Measurements from ENCODE around the gene PGA5. TPM values are rescaled to one million over a fixed set of nuclear protein-coding genes. Genes with fewer than 3 reads are reported as not detected.
"Not testable (repeated sequence)": the region's sequence is repeated elsewhere in the genome, so short reads cannot be mapped to it uniquely, and the experiment has no call there.

PGA5 gene
- not detected for total RNA-seq
- not detected for total RNA-seq (2013)

DNA sequence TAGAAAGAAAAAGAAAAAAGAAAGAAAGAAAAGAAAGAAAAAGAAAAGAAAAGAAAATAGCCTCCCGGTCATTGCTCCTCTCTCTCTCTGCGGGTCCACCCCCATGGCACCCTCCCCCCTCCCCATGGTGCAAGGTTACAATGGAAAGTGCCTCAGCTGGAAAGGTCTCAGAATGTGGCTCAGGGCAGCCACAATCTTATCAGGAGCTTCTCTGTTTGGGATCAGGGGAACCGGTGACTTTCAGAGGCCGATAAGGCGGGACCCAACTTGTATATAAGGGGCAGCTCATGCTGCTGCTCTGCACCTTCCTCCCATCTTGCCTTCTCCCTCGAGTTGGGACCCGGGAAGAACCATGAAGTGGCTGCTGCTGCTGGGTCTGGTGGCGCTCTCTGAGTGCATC lies at the start of gene PGA5:
TSS of gene PGA5 (plus strand) at position 301 of the 400 bp plus-strand sequence. CDS start at position 353, 52 bp downstream.
- H3K36me3 Mint-ChIP-seq: not testable (repeated sequence)

DNA sequence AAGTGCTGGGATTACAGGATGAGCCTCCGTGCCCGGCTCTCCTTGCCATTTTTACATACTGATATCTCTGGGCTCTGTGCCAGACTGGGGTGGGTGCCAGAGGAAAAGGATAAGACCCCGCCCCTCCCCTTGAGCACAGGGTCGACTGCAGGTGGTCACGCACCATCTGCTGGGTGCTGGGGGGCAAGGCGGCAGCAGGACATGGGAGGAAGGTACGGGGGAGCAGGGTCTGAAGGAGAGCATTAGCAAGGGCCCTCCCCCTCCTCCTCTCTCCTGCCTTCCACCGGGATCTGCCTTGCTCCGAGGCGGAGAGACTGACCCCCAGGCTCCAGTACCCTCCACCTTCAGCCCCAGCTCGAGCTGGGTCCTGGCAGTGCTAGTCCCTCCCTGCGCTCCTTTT lies 47.4 kb upstream of the PGA5 start:
- DNase-seq: no peak
- no peaks in the 10 kb centered on the region for H3K27me3 ChIP-seq (ENCODE audit: control insufficient read depth, insufficient read depth, low read length)
- no peak overlapping the region for H3K27ac Mint-ChIP-seq
- no peak overlapping the region for H3K4me3 Mint-ChIP-seq
- no peaks in the 10 kb centered on the region for H3K4me1 Mint-ChIP-seq
- peaks cover 0 to 8% of the 10 kb centered on the region in 2 donors for H3K27me3 Mint-ChIP-seq (ENCODE audit: low read depth in 2 of 2)
- no peak overlapping the region for H3K27ac ChIP-seq (ENCODE audit: low read length)
- intact Hi-C loops (cut with micrococcal nuclease): no loop called here
- H3K9me3 ChIP-seq (ENCODE audit: control insufficient read depth, insufficient read depth, low read length): no peaks in the 10 kb centered on the region
- H3K36me3 ChIP-seq (ENCODE audit: control insufficient read depth, insufficient read depth, low read length): no peaks in the 10 kb centered on the region
- H3K9me3 Mint-ChIP-seq: no peaks in the 10 kb centered on the region
- no peaks in the 10 kb centered on the region for H3K36me3 Mint-ChIP-seq
- 68% methylated on average over 12 of the region's 12 CpGs for WGBS (ENCODE audit: insufficient coverage)
- H3K4me1 ChIP-seq (ENCODE audit: control insufficient read depth, insufficient read depth, low read length): no peaks in the 10 kb centered on the region
- ATAC-seq: no peak
- TF ChIP-seq, protein P1, sequence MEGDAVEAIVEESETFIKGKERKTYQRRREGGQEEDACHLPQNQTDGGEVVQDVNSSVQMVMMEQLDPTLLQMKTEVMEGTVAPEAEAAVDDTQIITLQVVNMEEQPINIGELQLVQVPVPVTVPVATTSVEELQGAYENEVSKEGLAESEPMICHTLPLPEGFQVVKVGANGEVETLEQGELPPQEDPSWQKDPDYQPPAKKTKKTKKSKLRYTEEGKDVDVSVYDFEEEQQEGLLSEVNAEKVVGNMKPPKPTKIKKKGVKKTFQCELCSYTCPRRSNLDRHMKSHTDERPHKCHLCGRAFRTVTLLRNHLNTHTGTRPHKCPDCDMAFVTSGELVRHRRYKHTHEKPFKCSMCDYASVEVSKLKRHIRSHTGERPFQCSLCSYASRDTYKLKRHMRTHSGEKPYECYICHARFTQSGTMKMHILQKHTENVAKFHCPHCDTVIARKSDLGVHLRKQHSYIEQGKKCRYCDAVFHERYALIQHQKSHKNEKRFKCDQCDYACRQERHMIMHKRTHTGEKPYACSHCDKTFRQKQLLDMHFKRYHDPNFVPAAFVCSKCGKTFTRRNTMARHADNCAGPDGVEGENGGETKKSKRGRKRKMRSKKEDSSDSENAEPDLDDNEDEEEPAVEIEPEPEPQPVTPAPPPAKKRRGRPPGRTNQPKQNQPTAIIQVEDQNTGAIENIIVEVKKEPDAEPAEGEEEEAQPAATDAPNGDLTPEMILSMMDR (IDR thresholded peaks at IDR 0.05): no peak
- no peak overlapping the region for H3K4me3 ChIP-seq (ENCODE audit: low read length)

More for the DNA sequence above, at the start of gene PGA5:
- WGBS (ENCODE audit: insufficient coverage): no CpG with 5 or more reads among the region's 8 CpGs
- H3K4me3 Mint-ChIP-seq; H3K9me3 ChIP-seq (ENCODE audit: control insufficient read depth, insufficient read depth, low read length); H3K27me3 ChIP-seq (ENCODE audit: control insufficient read depth, insufficient read depth, low read length); H3K4me1 Mint-ChIP-seq; H3K4me3 ChIP-seq (ENCODE audit: low read length); ATAC-seq; DNase-seq; H3K36me3 ChIP-seq (ENCODE audit: control insufficient read depth, insufficient read depth, low read length); H3K4me1 ChIP-seq (ENCODE audit: control insufficient read depth, insufficient read depth, low read length); H3K27ac Mint-ChIP-seq; H3K27me3 Mint-ChIP-seq (ENCODE audit: low read depth in 2 of 2); H3K9me3 Mint-ChIP-seq; intact Hi-C loops (cut with micrococcal nuclease); H3K27ac ChIP-seq (ENCODE audit: low read length): not testable (repeated sequence)

DNA sequence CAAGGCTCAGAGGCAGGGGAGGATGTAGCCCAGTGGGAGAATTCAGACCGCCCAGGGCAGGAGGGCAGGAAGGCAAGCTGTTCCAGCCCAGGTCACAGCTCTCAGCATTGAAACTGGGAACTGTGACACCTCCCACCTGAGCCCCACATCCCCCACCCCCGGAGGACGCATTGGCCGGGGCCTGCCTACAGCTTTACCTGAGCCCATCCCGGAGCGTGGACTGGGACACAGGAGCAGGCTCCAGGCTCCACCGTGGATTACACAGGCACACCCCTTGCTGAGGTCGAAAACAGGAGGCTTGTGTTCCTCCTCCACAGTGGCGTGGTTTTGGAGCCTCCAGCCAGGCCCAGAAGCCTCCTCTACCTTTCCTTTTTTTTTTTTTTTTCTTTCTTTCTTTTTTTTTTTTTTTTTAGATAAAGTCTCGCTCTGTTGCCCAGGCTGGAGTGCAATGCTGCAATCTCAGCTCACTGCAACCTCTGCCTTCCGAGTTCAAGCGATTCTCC lies 46.8 kb upstream of the PGA5 start:
- Histone ChIP-seq H3K4me1 (ENCODE audit: control insufficient read depth, insufficient read depth, low read length) (no peaks in the 10 kb centered on the region), H3K27me3 (ENCODE audit: control insufficient read depth, insufficient read depth, low read length) (no peaks in the 10 kb centered on the region), H3K4me3 (ENCODE audit: low read length) (no peak overlapping the region), H3K27ac (ENCODE audit: low read length) (no peak overlapping the region), H3K9me3 (ENCODE audit: control insufficient read depth, insufficient read depth, low read length) (no peaks in the 10 kb centered on the region), H3K36me3 (ENCODE audit: control insufficient read depth, insufficient read depth, low read length) (no peaks in the 10 kb centered on the region)
- peaks cover 0 to 8% of the 10 kb centered on the region in 2 donors for H3K27me3 Mint-ChIP-seq (ENCODE audit: low read depth in 2 of 2)
- TF ChIP-seq, protein P1 (IDR thresholded peaks at IDR 0.05): no peak
- DNase-seq (no peak), ATAC-seq (no peak)
- no peak overlapping the region for H3K27ac Mint-ChIP-seq
- H3K4me3 Mint-ChIP-seq: no peak overlapping the region
- no peaks in the 10 kb centered on the region for H3K4me1 Mint-ChIP-seq
- H3K9me3 Mint-ChIP-seq: no peaks in the 10 kb centered on the region
- 79% methylated on average over 12 of the region's 12 CpGs for WGBS (ENCODE audit: insufficient coverage)
- intact Hi-C loops (cut with micrococcal nuclease): no loop called here
- no peaks in the 10 kb centered on the region for H3K36me3 Mint-ChIP-seq

- Mint-ChIP-seq H3K4me1 (no peaks in the 10 kb centered on the region), H3K9me3 (no peaks in the 10 kb centered on the region), H3K4me3 (no peak overlapping the region), H3K36me3 (no peaks in the 10 kb centered on the region), H3K27ac (no peak overlapping the region), H3K27me3 (ENCODE audit: low read depth in 2 of 2) (peaks cover 2 to 8% of the 10 kb centered on the region in 2 donors)
- H3K9me3 ChIP-seq (ENCODE audit: control insufficient read depth, insufficient read depth, low read length): no peaks in the 10 kb centered on the region
- intact Hi-C loops (cut with micrococcal nuclease): no loop called here
- no peak overlapping the region for H3K27ac ChIP-seq (ENCODE audit: low read length)
- no peaks in the 10 kb centered on the region for H3K27me3 ChIP-seq (ENCODE audit: control insufficient read depth, insufficient read depth, low read length)
- no peak overlapping the region for H3K4me3 ChIP-seq (ENCODE audit: low read length)
- DNase-seq: no peak
- TF ChIP-seq, protein P1 (IDR thresholded peaks at IDR 0.05): no peak
- no peaks in the 10 kb centered on the region for H3K4me1 ChIP-seq (ENCODE audit: control insufficient read depth, insufficient read depth, low read length)
- 81% methylated on average over 7 of the region's 7 CpGs for WGBS (ENCODE audit: insufficient coverage)
- H3K36me3 ChIP-seq (ENCODE audit: control insufficient read depth, insufficient read depth, low read length): no peaks in the 10 kb centered on the region
- no peak for ATAC-seq
Measured at GRCh38 chr11:61194981-61195695, 45.8 kb upstream of the PGA5 start.
